Kidney epithelial cell (primary cell): ENCODE measurements around the gene FYN. TPM values are rescaled to one million over a fixed set of nuclear protein-coding genes. Genes with fewer than 3 reads are reported as not detected.
"Not testable (repeated sequence)": the region's sequence is repeated elsewhere in the genome, so short reads cannot be mapped to it uniquely, and the experiment has no call there.

ENCODE experiments used
- DNase-seq: peaks from one replicate; pipeline ENCODE4 v3.0.0-alpha.2; 2010; ENCODE audit warnings: low read depth
- H3K27me3 ChIP-seq: 2 replicates; pipeline ENCODE4 v1.6.0; 2011; ENCODE audit warnings: low read length; ENCODE audit not compliant: control insufficient read depth, insufficient read depth
- H3K36me3 ChIP-seq: 2 replicates; pipeline ENCODE4 v1.5.1; 2011; ENCODE audit warnings: low read length; ENCODE audit not compliant: control insufficient read depth, insufficient read depth
- H3K4me3 ChIP-seq: 2 replicates; pipeline ENCODE4 v1.5.1; 2011; ENCODE audit warnings: low read depth, mild to moderate bottlenecking, control low read depth, low read length
- total RNA-seq: library from RNA; depleted of rRNA; stranded (reverse); fragments of >200 nt; gene quantifications from 2 replicates; pipeline ENCODE4 v1.2.3, GENCODE V29; 2015
- TF ChIP-seq, protein P1 (sequence below): IDR thresholded peaks from 2 replicates; pipeline ENCODE4 v1.5.1; 2011; ENCODE audit warnings: mild to moderate bottlenecking, moderate library complexity, low read length, control low read depth, inconsistent platforms; ENCODE audit not compliant: insufficient read depth, poor library complexity, severe bottlenecking

FYN gene
- total RNA-seq, 1 donor from 2014 or later = 133 TPM

GRCh38 chr6:111838749-111839484 is 34.3 kb downstream of the FYN start:
- DNase-seq = no peak
- no peak overlapping the region for H3K4me3 ChIP-seq
- H3K36me3 ChIP-seq = no peaks in the 10 kb centered on the region
- TF ChIP-seq, protein P1, sequence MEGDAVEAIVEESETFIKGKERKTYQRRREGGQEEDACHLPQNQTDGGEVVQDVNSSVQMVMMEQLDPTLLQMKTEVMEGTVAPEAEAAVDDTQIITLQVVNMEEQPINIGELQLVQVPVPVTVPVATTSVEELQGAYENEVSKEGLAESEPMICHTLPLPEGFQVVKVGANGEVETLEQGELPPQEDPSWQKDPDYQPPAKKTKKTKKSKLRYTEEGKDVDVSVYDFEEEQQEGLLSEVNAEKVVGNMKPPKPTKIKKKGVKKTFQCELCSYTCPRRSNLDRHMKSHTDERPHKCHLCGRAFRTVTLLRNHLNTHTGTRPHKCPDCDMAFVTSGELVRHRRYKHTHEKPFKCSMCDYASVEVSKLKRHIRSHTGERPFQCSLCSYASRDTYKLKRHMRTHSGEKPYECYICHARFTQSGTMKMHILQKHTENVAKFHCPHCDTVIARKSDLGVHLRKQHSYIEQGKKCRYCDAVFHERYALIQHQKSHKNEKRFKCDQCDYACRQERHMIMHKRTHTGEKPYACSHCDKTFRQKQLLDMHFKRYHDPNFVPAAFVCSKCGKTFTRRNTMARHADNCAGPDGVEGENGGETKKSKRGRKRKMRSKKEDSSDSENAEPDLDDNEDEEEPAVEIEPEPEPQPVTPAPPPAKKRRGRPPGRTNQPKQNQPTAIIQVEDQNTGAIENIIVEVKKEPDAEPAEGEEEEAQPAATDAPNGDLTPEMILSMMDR = no peak
- H3K27me3 ChIP-seq = no peaks in the 10 kb centered on the region

DNA sequence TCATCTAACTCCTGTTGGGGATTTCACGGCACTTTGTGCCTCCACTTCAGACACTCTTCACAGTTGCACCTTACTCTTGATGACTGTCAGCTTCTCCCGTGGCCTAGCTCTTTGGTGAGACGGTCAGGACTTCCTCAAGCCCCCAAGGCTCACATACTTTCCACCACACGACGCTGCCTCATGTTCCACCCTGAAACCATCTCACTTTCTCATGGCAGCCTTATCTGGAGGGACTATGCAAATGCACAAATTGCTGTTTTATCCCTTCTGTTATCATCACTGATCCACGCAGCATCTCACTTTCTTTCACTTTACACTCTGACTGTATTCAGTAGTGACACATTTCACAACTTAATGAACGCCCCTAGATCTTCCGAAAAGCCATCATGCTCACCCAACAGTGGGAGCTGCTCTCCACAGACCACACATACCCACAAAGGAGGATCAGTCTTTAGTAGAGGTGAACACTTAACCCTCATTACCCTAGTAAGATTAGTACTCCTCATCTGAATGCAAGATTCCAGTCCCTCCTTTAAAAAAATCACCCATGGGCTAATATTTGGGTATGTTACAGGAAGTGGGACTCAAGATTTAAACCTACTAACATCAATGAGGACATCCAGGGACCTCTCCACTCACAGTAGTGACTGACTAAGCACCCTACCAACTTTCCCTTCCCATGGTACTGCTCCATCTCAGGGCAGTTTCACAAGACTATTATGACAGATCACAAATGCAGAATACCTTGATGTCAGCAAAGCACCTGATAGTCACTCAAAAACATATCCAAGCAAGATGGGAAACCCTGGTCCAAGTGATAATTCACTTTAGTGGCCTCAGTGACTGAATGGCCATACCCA is 35.4 kb downstream of the FYN start:
- H3K4me3 ChIP-seq = no peak overlapping the region
- no peaks in the 10 kb centered on the region for H3K36me3 ChIP-seq
- H3K27me3 ChIP-seq = no peaks in the 10 kb centered on the region
- TF ChIP-seq, protein P1 = no peak
- DNase-seq = no peak

- Histone ChIP-seq H3K27me3 (no peaks in the 10 kb centered on the region), H3K4me3 (no peak overlapping the region), H3K36me3 (no peaks in the 10 kb centered on the region)
- no peak for DNase-seq
- TF ChIP-seq, protein P1 = no peak
These were observed 36.2 kb downstream of the FYN start for GRCh38 chr6:111837007-111837406.

DNA sequence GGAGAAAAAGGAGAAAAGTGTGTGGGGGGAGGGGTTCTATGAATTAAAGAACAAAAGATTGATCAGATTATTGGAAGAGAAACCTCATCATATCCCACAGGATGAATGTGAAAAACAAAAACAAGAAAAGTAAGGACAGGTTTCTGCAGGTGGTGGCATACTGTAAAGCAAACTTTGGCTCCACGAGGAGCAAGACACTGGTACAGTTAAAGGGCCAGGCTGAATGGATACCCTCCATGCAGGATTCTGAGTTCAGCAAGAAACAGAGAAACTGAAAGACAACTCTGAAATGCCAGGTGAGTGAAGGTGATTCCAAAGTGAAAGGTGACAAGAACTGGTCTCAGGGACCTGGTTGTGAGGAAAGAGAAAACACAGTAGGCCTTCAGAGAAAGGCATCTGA is 37.4 kb downstream of the FYN start:
- no peaks in the 10 kb centered on the region for H3K36me3 ChIP-seq
- H3K4me3 ChIP-seq = no peak overlapping the region
- no peak for DNase-seq
- TF ChIP-seq, protein P1 = no peak
- H3K27me3 ChIP-seq = no peaks in the 10 kb centered on the region

DNA sequence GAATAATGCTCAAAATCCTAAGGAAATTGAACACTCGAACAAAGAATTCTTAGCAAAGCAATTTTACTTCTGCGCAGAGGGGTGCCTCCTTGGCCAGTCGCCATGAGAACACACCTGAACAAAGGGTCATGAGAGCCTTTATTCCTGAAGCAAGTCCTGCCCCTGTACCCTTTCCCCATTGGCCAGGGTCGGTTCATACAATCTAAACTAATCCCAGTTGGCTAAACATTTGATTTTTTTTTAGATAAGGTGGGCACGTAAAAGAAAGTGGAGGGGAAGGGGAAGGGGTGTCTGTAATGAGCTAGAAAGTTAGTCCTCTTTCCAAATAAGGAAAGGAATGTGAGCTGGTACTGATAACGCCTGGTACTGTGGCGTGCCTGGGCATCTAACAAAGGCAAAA is 37.9 kb downstream of the FYN start:
- H3K27me3 ChIP-seq, H3K36me3 ChIP-seq, DNase-seq, H3K4me3 ChIP-seq: not testable (repeated sequence)

GRCh38 chr6:111834356-111834755 is 38.9 kb downstream of the FYN start:
- TF ChIP-seq, protein P1 = no peak
- no peaks in the 10 kb centered on the region for H3K27me3 ChIP-seq
- DNase-seq = no peak
- H3K36me3 ChIP-seq = no peaks in the 10 kb centered on the region
- H3K4me3 ChIP-seq = no peak overlapping the region
